ENCODE results near the gene PDE2A. TPM values are rescaled to one million over a fixed set of nuclear protein-coding genes. Genes with fewer than 3 reads are reported as not detected.

PDE2A gene
- polyA plus RNA-seq, 1 donor (not counting 4 experiments of a cell fraction or from before 2014, with no cell fraction given), result 0.38 TPM

DNA sequence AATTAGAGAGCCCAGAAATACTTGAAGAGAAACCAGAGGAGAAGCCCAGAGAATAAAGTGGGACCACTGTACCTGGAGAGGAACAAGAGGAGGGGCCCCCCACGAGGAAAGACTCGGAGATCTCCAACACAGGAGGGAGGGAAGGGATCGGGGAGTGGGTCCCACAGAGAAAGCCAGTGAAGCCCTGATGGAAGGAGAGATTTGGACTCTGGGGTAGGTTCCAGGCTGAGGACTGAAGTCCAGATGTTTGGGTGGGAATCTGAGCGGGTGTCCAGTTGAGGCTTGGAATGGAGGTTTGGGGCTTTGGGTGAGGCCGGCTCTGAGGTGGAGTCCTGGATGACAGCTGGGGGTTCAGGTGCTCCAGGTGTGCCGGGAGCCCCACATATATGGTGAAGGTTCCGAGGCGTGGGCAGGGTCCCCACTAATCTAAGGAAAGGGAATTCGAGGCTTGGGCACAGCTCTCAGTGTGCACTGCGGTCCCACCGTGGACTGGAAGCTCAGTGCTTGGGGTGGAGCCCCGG, 32.6 kb downstream of the PDE2A start:
- peak overlapping the region in 1 of 3 experiments; percentile 31 for H3K4me3 ChIP-seq (ENCODE audit: control insufficient read depth in 2 of 3, extremely low read depth in 1 of 3, insufficient read depth in 2 of 3, low read depth in 1 of 3, low read length in 3 of 3)
- no peak for FAIRE-seq

GRCh38 chr11:72639502-72640375, 34.5 kb downstream of the PDE2A start:
- Histone ChIP-seq H3K27ac (ENCODE audit: control insufficient read depth, insufficient read depth, low read length) (no peak overlapping the region), H4K20me1 (ENCODE audit: control insufficient read depth, extremely low read depth, insufficient read depth, low read length) (no peaks in the 10 kb centered on the region), H3K27me3 (ENCODE audit: control insufficient read depth, extremely low read depth, insufficient read depth, low read length) (peaks cover 41% of the 10 kb centered on the region), H3K79me2 (ENCODE audit: control insufficient read depth, insufficient read depth, low read length) (no peaks in the 10 kb centered on the region), H3K4me2 (ENCODE audit: control insufficient read depth, extremely low read depth, insufficient read depth, low read depth, low read length) (no peak overlapping the region), H3K9me1 (ENCODE audit: control insufficient read depth, extremely low read depth, insufficient read depth, low read length) (no peaks in the 10 kb centered on the region), H2AFZ (ENCODE audit: control insufficient read depth, low read length) (no peak overlapping the region), H3K9me3 (ENCODE audit: control insufficient read depth, low read depth, low read length) (no peaks in the 10 kb centered on the region), H3K4me3 (ENCODE audit: control insufficient read depth in 2 of 3, extremely low read depth in 1 of 3, insufficient read depth in 2 of 3, low read depth in 1 of 3, low read length in 3 of 3) (no peak overlapping the region), H3K4me1 (ENCODE audit: control insufficient read depth, extremely low read depth, insufficient read depth, low read length) (peaks cover 5% of the 10 kb centered on the region), H3K36me3 (ENCODE audit: control insufficient read depth in 2 of 2, extremely low read depth in 1 of 2, insufficient read depth in 2 of 2, low read length in 2 of 2) (no peaks in the 10 kb centered on the region), H3K9ac (ENCODE audit: control insufficient read depth, extremely low read depth, insufficient read depth, low read length) (no peak overlapping the region)
- dilution Hi-C loops (cut with MboI; ENCODE audit: extremely low pct_ligation_motif_present, low sequenced_read_pairs), result no loop called here
- FAIRE-seq (no peak), DNase-seq (ENCODE audit: low read depth, low spot score) (no peak)
- no peak for TF ChIP-seq EZH2 (IDR thresholded peaks at IDR 0.05; ENCODE audit: low read length)
- TF ChIP-seq, protein P1, sequence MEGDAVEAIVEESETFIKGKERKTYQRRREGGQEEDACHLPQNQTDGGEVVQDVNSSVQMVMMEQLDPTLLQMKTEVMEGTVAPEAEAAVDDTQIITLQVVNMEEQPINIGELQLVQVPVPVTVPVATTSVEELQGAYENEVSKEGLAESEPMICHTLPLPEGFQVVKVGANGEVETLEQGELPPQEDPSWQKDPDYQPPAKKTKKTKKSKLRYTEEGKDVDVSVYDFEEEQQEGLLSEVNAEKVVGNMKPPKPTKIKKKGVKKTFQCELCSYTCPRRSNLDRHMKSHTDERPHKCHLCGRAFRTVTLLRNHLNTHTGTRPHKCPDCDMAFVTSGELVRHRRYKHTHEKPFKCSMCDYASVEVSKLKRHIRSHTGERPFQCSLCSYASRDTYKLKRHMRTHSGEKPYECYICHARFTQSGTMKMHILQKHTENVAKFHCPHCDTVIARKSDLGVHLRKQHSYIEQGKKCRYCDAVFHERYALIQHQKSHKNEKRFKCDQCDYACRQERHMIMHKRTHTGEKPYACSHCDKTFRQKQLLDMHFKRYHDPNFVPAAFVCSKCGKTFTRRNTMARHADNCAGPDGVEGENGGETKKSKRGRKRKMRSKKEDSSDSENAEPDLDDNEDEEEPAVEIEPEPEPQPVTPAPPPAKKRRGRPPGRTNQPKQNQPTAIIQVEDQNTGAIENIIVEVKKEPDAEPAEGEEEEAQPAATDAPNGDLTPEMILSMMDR (optimal IDR thresholded peaks at IDR 0.05 in 1 of 3, IDR thresholded peaks at IDR 0.05 in 1 of 3, conservative IDR thresholded peaks at IDR 0.05 in 1 of 3; ENCODE audit: extremely low read depth in 1 of 3, insufficient read depth in 2 of 3, low read length in 3 of 3), result no peak

More for the DNA sequence above, 32.6 kb downstream of the PDE2A start:
- DNase-seq (ENCODE audit: low read depth, low spot score), result no peak
- Histone ChIP-seq H3K9ac (ENCODE audit: control insufficient read depth, extremely low read depth, insufficient read depth, low read length) (no peak overlapping the region), H2AFZ (ENCODE audit: control insufficient read depth, low read length) (no peak overlapping the region), H3K36me3 (ENCODE audit: control insufficient read depth in 2 of 2, extremely low read depth in 1 of 2, insufficient read depth in 2 of 2, low read length in 2 of 2) (no peaks in the 10 kb centered on the region), H3K4me2 (ENCODE audit: control insufficient read depth, extremely low read depth, insufficient read depth, low read depth, low read length) (peak overlapping the region; percentile 70), H3K4me1 (ENCODE audit: control insufficient read depth, extremely low read depth, insufficient read depth, low read length) (peaks cover 5% of the 10 kb centered on the region), H3K9me1 (ENCODE audit: control insufficient read depth, extremely low read depth, insufficient read depth, low read length) (no peaks in the 10 kb centered on the region), H3K9me3 (ENCODE audit: control insufficient read depth, low read depth, low read length) (no peaks in the 10 kb centered on the region), H3K27ac (ENCODE audit: control insufficient read depth, insufficient read depth, low read length) (no peak overlapping the region), H3K27me3 (ENCODE audit: control insufficient read depth, extremely low read depth, insufficient read depth, low read length) (peaks cover 35% of the 10 kb centered on the region), H3K79me2 (ENCODE audit: control insufficient read depth, insufficient read depth, low read length) (no peaks in the 10 kb centered on the region), H4K20me1 (ENCODE audit: control insufficient read depth, extremely low read depth, insufficient read depth, low read length) (no peaks in the 10 kb centered on the region)
- dilution Hi-C loops (cut with MboI; ENCODE audit: extremely low pct_ligation_motif_present, low sequenced_read_pairs), result no loop called here
- TF ChIP-seq, protein P1 (optimal IDR thresholded peaks at IDR 0.05 in 1 of 3, IDR thresholded peaks at IDR 0.05 in 1 of 3, conservative IDR thresholded peaks at IDR 0.05 in 1 of 3; ENCODE audit: extremely low read depth in 1 of 3, insufficient read depth in 2 of 3, low read length in 3 of 3), result no peak
- peak; percentile 76 for TF ChIP-seq EZH2 (IDR thresholded peaks at IDR 0.05; ENCODE audit: low read length)
